Neuron (in vitro differentiated cells): ENCODE data around the gene TECPR2.

Experiments
- H2AFZ ChIP-seq: one replicate; pipeline ENCODE4 v1.6.1; 2013; ENCODE audit warnings: low read depth, mild to moderate bottlenecking, inconsistent platforms, low read length, moderate library complexity
- H3K27me3 ChIP-seq: one replicate; pipeline ENCODE4 v1.6.1; 2013; ENCODE audit warnings: low read length; ENCODE audit not compliant: insufficient read depth
- H3K36me3 ChIP-seq: one replicate; pipeline ENCODE4 v1.6.1; 2013; ENCODE audit warnings: low read length; ENCODE audit not compliant: insufficient read depth
- H3K4me1 ChIP-seq: one replicate; pipeline ENCODE4 v1.6.1; 2013; ENCODE audit warnings: low read length; ENCODE audit not compliant: insufficient read depth
- H3K4me3 ChIP-seq: 2 replicates; pipeline ENCODE4 v1.5.1; 2013; ENCODE audit warnings: mild to moderate bottlenecking, low read length, moderate library complexity
- H3K9me3 ChIP-seq: one replicate; pipeline ENCODE4 v1.6.1; 2013; ENCODE audit warnings: low read length

TECPR2 gene

DNA sequence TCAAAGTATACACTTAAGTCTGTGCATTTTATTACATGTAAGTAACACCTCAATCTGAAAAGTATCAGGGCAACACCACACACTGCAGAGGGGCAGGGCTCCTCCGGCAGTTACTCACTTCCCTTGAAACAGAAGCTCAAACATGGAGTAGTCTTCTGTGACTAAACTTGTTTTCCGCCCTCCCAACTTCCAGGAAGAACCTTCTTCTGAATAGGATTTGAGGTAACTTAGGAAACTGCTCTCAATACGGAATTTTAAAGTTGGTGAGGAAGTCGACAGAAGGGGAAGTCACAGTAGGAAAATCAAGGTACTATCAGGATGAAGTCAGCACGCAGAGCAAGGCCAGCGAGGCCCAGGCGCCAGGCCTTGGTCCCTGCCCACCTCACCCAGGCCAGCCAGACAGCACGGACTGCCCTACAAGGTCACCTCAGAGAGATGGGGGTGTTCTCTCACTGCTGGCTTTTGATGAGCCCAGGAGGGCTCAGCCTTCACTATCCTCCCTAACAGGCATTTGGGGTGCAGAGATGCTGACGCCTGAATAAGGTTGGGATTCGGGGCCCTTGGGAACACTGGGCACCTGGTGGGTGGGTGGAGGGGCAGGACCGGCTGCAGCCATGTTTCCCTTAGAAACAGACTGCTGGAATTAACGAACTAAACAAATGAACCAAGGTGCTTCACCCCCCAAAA lies 141.0 kb downstream of the TECPR2 start:
- H3K4me3 ChIP-seq = no peak overlapping the region
- no peaks in the 10 kb centered on the region for H3K9me3 ChIP-seq
- no peaks in the 10 kb centered on the region for H3K27me3 ChIP-seq
- no peak overlapping the region for H2AFZ ChIP-seq
- H3K4me1 ChIP-seq = peaks cover 6% of the 10 kb centered on the region
- H3K36me3 ChIP-seq = peaks cover 21% of the 10 kb centered on the region

- H2AFZ ChIP-seq = no peak overlapping the region
- H3K4me1 ChIP-seq = peaks cover 9% of the 10 kb centered on the region
- H3K9me3 ChIP-seq = no peaks in the 10 kb centered on the region
- peaks cover 18% of the 10 kb centered on the region for H3K36me3 ChIP-seq
- H3K4me3 ChIP-seq = no peak overlapping the region
- no peaks in the 10 kb centered on the region for H3K27me3 ChIP-seq
These were observed 141.7 kb downstream of the TECPR2 start for GRCh38 chr14:102504328-102504999.

DNA sequence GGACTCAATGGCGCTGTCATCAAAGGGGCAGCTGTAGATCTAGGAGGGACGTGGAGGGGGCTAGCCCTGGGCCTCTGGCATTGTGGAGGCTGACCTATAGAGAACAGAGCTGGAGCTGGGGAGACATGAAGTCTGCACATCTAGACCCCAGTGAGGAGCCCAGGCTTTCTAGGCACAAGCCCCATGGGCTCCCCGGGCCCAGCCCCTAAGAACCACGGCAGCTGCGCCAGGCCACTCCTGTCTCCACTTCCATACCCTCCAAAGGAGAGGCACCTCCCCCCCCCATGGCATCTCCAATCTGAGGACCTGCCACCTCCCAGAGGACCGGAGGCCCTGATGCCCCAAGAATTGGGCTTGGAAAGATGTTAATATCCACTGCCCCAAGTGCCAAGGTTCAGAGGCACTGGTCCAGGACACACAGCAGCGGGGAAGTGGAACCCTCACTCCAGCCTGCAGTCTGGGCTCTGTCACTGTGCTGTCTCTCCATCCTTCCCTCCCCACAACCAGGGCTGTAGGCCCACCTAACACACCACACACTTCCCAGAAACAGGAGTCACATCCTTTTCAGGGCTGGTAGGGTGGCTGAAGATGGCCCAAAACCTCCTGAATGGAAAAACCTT lies 142.4 kb downstream of the TECPR2 start:
- Histone ChIP-seq H3K27me3 (no peaks in the 10 kb centered on the region), H3K9me3 (no peaks in the 10 kb centered on the region), H3K36me3 (peaks cover 18% of the 10 kb centered on the region), H2AFZ (no peak overlapping the region), H3K4me1 (peaks cover 9% of the 10 kb centered on the region), H3K4me3 (no peak overlapping the region)

DNA sequence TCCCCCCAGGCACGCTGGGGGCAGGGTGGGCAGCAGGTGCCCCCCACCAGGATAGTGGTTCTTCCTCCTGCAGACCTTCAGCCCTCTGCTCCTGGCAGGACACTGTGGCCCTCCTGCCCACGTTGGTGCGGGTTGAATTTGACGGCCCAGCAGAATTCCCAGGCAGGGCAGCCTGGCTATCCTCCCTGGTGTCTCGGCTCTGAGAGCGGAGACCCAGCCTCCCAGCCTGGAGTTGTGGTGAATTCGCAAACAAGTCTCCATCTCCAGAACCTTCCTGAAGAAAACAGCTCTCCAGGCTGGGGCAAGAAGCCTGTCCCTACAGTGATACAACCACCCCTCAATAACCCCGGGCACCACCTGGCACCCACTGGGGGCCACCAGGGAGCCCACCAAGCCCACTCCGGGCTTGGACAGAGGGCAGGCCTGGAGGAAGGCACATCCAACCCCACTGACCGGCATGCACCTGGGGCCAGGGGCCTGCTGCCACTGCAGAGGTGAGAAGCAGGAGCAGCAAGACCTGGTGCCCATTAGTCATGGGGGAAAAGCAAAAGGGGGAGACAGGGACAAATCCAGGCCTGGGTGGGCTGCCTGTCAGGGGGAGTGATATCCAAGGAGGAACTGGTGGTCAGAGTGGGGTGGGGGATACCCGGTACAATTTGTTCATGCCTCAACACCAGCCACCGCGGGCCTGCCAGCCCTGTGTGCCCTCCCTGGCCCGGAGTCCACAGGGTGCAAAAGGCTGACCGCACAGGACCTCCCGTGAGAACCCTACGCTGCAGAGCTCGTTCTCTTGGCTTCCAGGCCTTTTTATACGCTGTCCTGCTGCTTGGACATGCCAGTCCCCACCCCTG lies 143.3 kb downstream of the TECPR2 start:
- Histone ChIP-seq H3K4me3 (no peak overlapping the region), H3K27me3 (no peaks in the 10 kb centered on the region), H3K36me3 (peaks cover 18% of the 10 kb centered on the region), H2AFZ (no peak overlapping the region), H3K9me3 (no peaks in the 10 kb centered on the region), H3K4me1 (peaks cover 18% of the 10 kb centered on the region)

- no peaks in the 10 kb centered on the region for H3K9me3 ChIP-seq
- no peak overlapping the region for H3K4me3 ChIP-seq
- H3K36me3 ChIP-seq = peaks cover 18% of the 10 kb centered on the region
- peaks cover 24% of the 10 kb centered on the region for H3K4me1 ChIP-seq
- no peak overlapping the region for H2AFZ ChIP-seq
- no peaks in the 10 kb centered on the region for H3K27me3 ChIP-seq
These were observed 143.8 kb downstream of the TECPR2 start for GRCh38 chr14:102506626-102506925.

DNA sequence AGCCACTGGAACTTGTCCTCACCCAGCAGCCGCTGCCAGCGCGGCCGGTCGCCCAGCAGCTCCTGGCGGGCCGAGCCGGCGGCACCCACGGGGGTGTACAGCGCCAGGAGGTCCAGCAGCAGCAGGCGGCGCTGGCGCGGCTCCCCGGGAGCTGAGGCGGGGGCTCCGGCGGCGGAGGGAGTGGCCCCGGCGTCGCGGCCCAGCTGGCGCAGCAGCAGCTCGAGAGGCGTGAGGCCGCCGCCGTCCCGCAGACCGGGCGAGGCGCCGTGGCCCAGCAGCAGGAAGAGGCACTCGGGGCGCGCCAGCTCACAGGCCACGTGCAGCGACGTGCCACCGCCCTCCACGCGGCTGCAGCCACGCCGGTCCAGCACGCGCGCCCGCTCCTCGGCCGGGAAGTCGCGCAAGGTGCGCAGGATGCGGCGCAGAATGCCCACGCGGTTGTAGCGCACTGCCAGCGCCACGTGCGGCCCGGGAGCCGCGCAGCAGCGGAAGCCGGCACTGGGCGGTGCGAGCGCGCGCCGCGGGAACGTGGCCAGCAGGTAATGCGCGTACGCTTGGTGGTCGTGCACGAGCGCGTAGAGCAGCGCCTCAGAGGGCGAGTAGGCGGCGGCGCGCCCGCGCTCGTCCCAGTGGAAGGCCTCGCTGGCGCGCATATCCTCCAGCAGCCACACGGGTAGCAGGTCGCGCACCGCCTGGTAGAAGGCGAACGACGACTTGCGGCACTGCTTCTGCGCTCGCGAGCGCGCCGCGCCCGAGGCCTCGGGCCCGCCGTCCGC lies 144.5 kb downstream of the TECPR2 start:
- peaks cover 28% of the 10 kb centered on the region for H3K4me1 ChIP-seq
- H3K9me3 ChIP-seq = no peaks in the 10 kb centered on the region
- H3K4me3 ChIP-seq = no peak overlapping the region

DNA sequence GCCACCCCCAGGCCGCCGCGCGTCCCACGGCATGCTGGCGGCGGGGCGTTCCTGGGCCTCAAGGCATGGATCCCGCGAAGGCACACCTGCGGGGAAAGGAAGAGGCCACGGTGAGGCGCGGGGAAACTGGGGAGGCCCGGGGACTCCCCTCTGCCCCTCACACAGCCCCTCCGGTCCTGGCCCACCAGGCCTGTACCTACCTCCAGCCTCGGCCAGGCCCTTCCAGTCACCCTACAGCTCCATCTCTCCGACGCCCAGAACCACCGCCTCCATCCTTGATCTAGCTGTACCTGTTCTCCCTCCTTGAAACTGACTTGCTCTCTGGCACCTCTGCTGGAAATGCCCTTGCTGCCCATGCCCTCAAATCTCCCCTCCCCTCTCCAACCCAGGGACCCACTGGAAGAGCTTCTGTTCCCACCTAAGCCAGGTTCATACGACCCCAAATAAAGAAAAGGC lies 145.1 kb downstream of the TECPR2 start:
- Histone ChIP-seq H3K4me3 (peak overlapping the region; percentile 85), H3K27me3 (no peaks in the 10 kb centered on the region), H2AFZ (no peak overlapping the region), H3K36me3 (peaks cover 18% of the 10 kb centered on the region), H3K9me3 (no peaks in the 10 kb centered on the region), H3K4me1 (peaks cover 28% of the 10 kb centered on the region)

More for the DNA sequence above, 144.5 kb downstream of the TECPR2 start:
- Histone ChIP-seq H3K27me3 (no peaks in the 10 kb centered on the region), H2AFZ (no peak overlapping the region), H3K36me3 (peaks cover 18% of the 10 kb centered on the region)

DNA sequence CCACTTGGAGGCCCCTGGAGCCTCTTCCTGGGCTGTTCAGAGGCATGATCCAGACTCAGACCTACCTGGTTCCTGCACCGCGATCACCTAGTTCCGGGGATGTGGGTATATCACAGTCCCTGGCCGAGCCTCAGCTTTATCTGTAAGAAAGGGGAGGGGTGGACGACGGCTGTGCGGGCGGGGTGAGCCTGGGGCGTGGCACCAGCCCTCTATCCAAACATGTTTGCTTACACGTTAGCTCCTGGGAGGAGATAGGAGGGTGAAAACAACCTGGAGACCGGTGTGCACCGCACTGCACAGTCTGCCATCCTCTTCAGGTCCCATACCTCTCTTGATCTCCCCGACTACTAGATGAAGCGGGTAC lies 145.7 kb downstream of the TECPR2 start:
- Histone ChIP-seq H3K4me3 (peak overlapping the region; percentile 85), H3K4me1 (peaks cover 28% of the 10 kb centered on the region), H3K9me3 (no peaks in the 10 kb centered on the region), H3K36me3 (peaks cover 18% of the 10 kb centered on the region), H2AFZ (no peak overlapping the region), H3K27me3 (no peaks in the 10 kb centered on the region)

- Histone ChIP-seq H3K4me3 (peak overlapping the region; percentile 85), H3K9me3 (no peaks in the 10 kb centered on the region), H3K4me1 (peaks cover 28% of the 10 kb centered on the region), H2AFZ (no peak overlapping the region), H3K36me3 (peaks cover 18% of the 10 kb centered on the region), H3K27me3 (no peaks in the 10 kb centered on the region)
These were observed 146.3 kb downstream of the TECPR2 start for GRCh38 chr14:102508774-102509745.

GRCh38 chr14:102509746-102510615 lies 147.2 kb downstream of the TECPR2 start, which contains the start of gene ANKRD9:
TSS of gene ANKRD9 (minus strand) at chr14:102509776. CDS start at chr14:102507889, 1,887 bp downstream.
- Histone ChIP-seq H3K36me3 (peaks cover 18% of the 10 kb centered on the region), H3K4me3 (peak within 1 kb of the TSS; percentile 85), H3K9me3 (no peaks in the 10 kb centered on the region), H3K4me1 (peaks cover 25% of the 10 kb centered on the region), H3K27me3 (no peaks in the 10 kb centered on the region), H2AFZ (peak within 1 kb of the TSS; percentile 44)
